ENCODE measurements around the gene SGPL1.

Gene SGPL1

GRCh38 chr10:70845816-70846215 lies 30.1 kb downstream of the SGPL1 start:
- Histone ChIP-seq H3K27ac (ENCODE audit: low read depth, low read length) (no peak overlapping the region), H3K36me3 (ENCODE audit: control insufficient read depth, insufficient read depth, low read length) (peaks cover 45% of the 10 kb centered on the region), H3K4me1 (ENCODE audit: control insufficient read depth, insufficient read depth, low read length) (no peaks in the 10 kb centered on the region)

GRCh38 chr10:70846795-70847194 lies 31.0 kb downstream of the SGPL1 start:
- H3K27me3 ChIP-seq (ENCODE audit: control insufficient read depth, insufficient read depth, low read length): no peaks in the 10 kb centered on the region
- H3K27ac ChIP-seq (ENCODE audit: low read depth, low read length): no peak overlapping the region
- no peak overlapping the region for H3K9ac ChIP-seq (ENCODE audit: low read length)
- no peaks in the 10 kb centered on the region for H3K4me1 ChIP-seq (ENCODE audit: control insufficient read depth, insufficient read depth, low read length)
- no peak overlapping the region for H3K4me3 ChIP-seq (ENCODE audit: low read depth, low read length)
- no peaks in the 10 kb centered on the region for H3K9me3 ChIP-seq (ENCODE audit: control insufficient read depth, insufficient read depth, low read depth, low read length)
- H3K36me3 ChIP-seq (ENCODE audit: control insufficient read depth, insufficient read depth, low read length): peaks cover 55% of the 10 kb centered on the region

More at GRCh38 chr10:70845816-70846215, 30.1 kb downstream of the SGPL1 start:
- Histone ChIP-seq H3K27me3 (ENCODE audit: control insufficient read depth, insufficient read depth, low read length) (no peaks in the 10 kb centered on the region), H3K9me3 (ENCODE audit: control insufficient read depth, insufficient read depth, low read depth, low read length) (no peaks in the 10 kb centered on the region), H3K9ac (ENCODE audit: low read length) (no peak overlapping the region), H3K4me3 (ENCODE audit: low read depth, low read length) (no peak overlapping the region)

GRCh38 chr10:70847659-70848360 lies 32.1 kb downstream of the SGPL1 start:
- Histone ChIP-seq H3K27me3 (ENCODE audit: control insufficient read depth, insufficient read depth, low read length) (no peaks in the 10 kb centered on the region), H3K36me3 (ENCODE audit: control insufficient read depth, insufficient read depth, low read length) (peaks cover 58% of the 10 kb centered on the region), H3K27ac (ENCODE audit: low read depth, low read length) (no peak overlapping the region), H3K9me3 (ENCODE audit: control insufficient read depth, insufficient read depth, low read depth, low read length) (no peaks in the 10 kb centered on the region), H3K4me1 (ENCODE audit: control insufficient read depth, insufficient read depth, low read length) (no peaks in the 10 kb centered on the region), H3K9ac (ENCODE audit: low read length) (no peak overlapping the region), H3K4me3 (ENCODE audit: low read depth, low read length) (no peak overlapping the region)

GRCh38 chr10:70849582-70850016 lies 33.9 kb downstream of the SGPL1 start:
- no peaks in the 10 kb centered on the region for H3K27me3 ChIP-seq (ENCODE audit: control insufficient read depth, insufficient read depth, low read length)
- H3K4me3 ChIP-seq (ENCODE audit: low read depth, low read length): no peak overlapping the region
- H3K36me3 ChIP-seq (ENCODE audit: control insufficient read depth, insufficient read depth, low read length): peaks cover 68% of the 10 kb centered on the region
- H3K4me1 ChIP-seq (ENCODE audit: control insufficient read depth, insufficient read depth, low read length): no peaks in the 10 kb centered on the region
- H3K27ac ChIP-seq (ENCODE audit: low read depth, low read length): no peak overlapping the region
- no peaks in the 10 kb centered on the region for H3K9me3 ChIP-seq (ENCODE audit: control insufficient read depth, insufficient read depth, low read depth, low read length)
- H3K9ac ChIP-seq (ENCODE audit: low read length): no peak overlapping the region

GRCh38 chr10:70850097-70850496 lies 34.3 kb downstream of the SGPL1 start:
- Histone ChIP-seq H3K9ac (ENCODE audit: low read length) (no peak overlapping the region), H3K27me3 (ENCODE audit: control insufficient read depth, insufficient read depth, low read length) (no peaks in the 10 kb centered on the region), H3K9me3 (ENCODE audit: control insufficient read depth, insufficient read depth, low read depth, low read length) (no peaks in the 10 kb centered on the region), H3K36me3 (ENCODE audit: control insufficient read depth, insufficient read depth, low read length) (peaks cover 71% of the 10 kb centered on the region), H3K27ac (ENCODE audit: low read depth, low read length) (no peak overlapping the region), H3K4me3 (ENCODE audit: low read depth, low read length) (no peak overlapping the region), H3K4me1 (ENCODE audit: control insufficient read depth, insufficient read depth, low read length) (no peaks in the 10 kb centered on the region)

GRCh38 chr10:70851597-70852475 lies 36.1 kb downstream of the SGPL1 start:
- Histone ChIP-seq H3K27me3 (ENCODE audit: control insufficient read depth, insufficient read depth, low read length) (no peaks in the 10 kb centered on the region), H3K9me3 (ENCODE audit: control insufficient read depth, insufficient read depth, low read depth, low read length) (no peaks in the 10 kb centered on the region), H3K9ac (ENCODE audit: low read length) (no peak overlapping the region), H3K4me3 (ENCODE audit: low read depth, low read length) (no peak overlapping the region), H3K36me3 (ENCODE audit: control insufficient read depth, insufficient read depth, low read length) (peaks cover 73% of the 10 kb centered on the region), H3K4me1 (ENCODE audit: control insufficient read depth, insufficient read depth, low read length) (no peaks in the 10 kb centered on the region), H3K27ac (ENCODE audit: low read depth, low read length) (no peak overlapping the region)

GRCh38 chr10:70853038-70853437 lies 37.3 kb downstream of the SGPL1 start:
- Histone ChIP-seq H3K9ac (ENCODE audit: low read length) (no peak overlapping the region), H3K9me3 (ENCODE audit: control insufficient read depth, insufficient read depth, low read depth, low read length) (no peaks in the 10 kb centered on the region), H3K4me1 (ENCODE audit: control insufficient read depth, insufficient read depth, low read length) (no peaks in the 10 kb centered on the region), H3K27me3 (ENCODE audit: control insufficient read depth, insufficient read depth, low read length) (no peaks in the 10 kb centered on the region), H3K27ac (ENCODE audit: low read depth, low read length) (no peak overlapping the region), H3K36me3 (ENCODE audit: control insufficient read depth, insufficient read depth, low read length) (peaks cover 78% of the 10 kb centered on the region), H3K4me3 (ENCODE audit: low read depth, low read length) (no peak overlapping the region)

GRCh38 chr10:70853457-70853856 lies 37.7 kb downstream of the SGPL1 start:
- Histone ChIP-seq H3K36me3 (ENCODE audit: control insufficient read depth, insufficient read depth, low read length) (peaks cover 81% of the 10 kb centered on the region), H3K4me1 (ENCODE audit: control insufficient read depth, insufficient read depth, low read length) (no peaks in the 10 kb centered on the region), H3K27ac (ENCODE audit: low read depth, low read length) (no peak overlapping the region), H3K9ac (ENCODE audit: low read length) (no peak overlapping the region), H3K27me3 (ENCODE audit: control insufficient read depth, insufficient read depth, low read length) (no peaks in the 10 kb centered on the region), H3K4me3 (ENCODE audit: low read depth, low read length) (no peak overlapping the region), H3K9me3 (ENCODE audit: control insufficient read depth, insufficient read depth, low read depth, low read length) (no peaks in the 10 kb centered on the region)

GRCh38 chr10:70856454-70856853 lies 40.7 kb downstream of the SGPL1 start:
- H3K27ac ChIP-seq (ENCODE audit: low read depth, low read length): no peak overlapping the region
- peaks cover 88% of the 10 kb centered on the region for H3K36me3 ChIP-seq (ENCODE audit: control insufficient read depth, insufficient read depth, low read length)
- no peaks in the 10 kb centered on the region for H3K27me3 ChIP-seq (ENCODE audit: control insufficient read depth, insufficient read depth, low read length)

GRCh38 chr10:70858759-70859158 lies 43.0 kb downstream of the SGPL1 start:
- no peaks in the 10 kb centered on the region for H3K9me3 ChIP-seq (ENCODE audit: control insufficient read depth, insufficient read depth, low read depth, low read length)
- H3K4me1 ChIP-seq (ENCODE audit: control insufficient read depth, insufficient read depth, low read length): no peaks in the 10 kb centered on the region
- no peak overlapping the region for H3K4me3 ChIP-seq (ENCODE audit: low read depth, low read length)
- no peak overlapping the region for H3K9ac ChIP-seq (ENCODE audit: low read length)
- peaks cover 80% of the 10 kb centered on the region for H3K36me3 ChIP-seq (ENCODE audit: control insufficient read depth, insufficient read depth, low read length)
- no peaks in the 10 kb centered on the region for H3K27me3 ChIP-seq (ENCODE audit: control insufficient read depth, insufficient read depth, low read length)
- H3K27ac ChIP-seq (ENCODE audit: low read depth, low read length): no peak overlapping the region

More at GRCh38 chr10:70856454-70856853, 40.7 kb downstream of the SGPL1 start:
- H3K9me3 ChIP-seq (ENCODE audit: control insufficient read depth, insufficient read depth, low read depth, low read length): no peaks in the 10 kb centered on the region
- no peak overlapping the region for H3K4me3 ChIP-seq (ENCODE audit: low read depth, low read length)
- no peaks in the 10 kb centered on the region for H3K4me1 ChIP-seq (ENCODE audit: control insufficient read depth, insufficient read depth, low read length)
- H3K9ac ChIP-seq (ENCODE audit: low read length): no peak overlapping the region
